ENCODE measurements around the gene SERPINB10.

Gene SERPINB10

GRCh38 chr18:63907664-63908063 lies at the start of gene SERPINB10:
Gene SERPINB10, plus strand, starts transcription at chr18:63907958. Its CDS starts 7,553 bp downstream, at chr18:63915511.
- Histone ChIP-seq H3K4me3 (replicated peaks; ENCODE audit: low read depth, low read length) (no peak within 1 kb of the TSS; the same call in 1 of the 2 replicates), H3K36me3 (ENCODE audit: control insufficient read depth, insufficient read depth, low read length) (no peaks in the 10 kb centered on the region), H3K27me3 (replicated peaks; ENCODE audit: control insufficient read depth, insufficient read depth, low read length) (no peaks in the 10 kb centered on the region)
- no peak for TF ChIP-seq CTCF (IDR thresholded peaks at IDR 0.05; ENCODE audit: insufficient read depth, low read length, poor library complexity, severe bottlenecking)
- DNase-seq (ENCODE audit: extremely low read depth, insufficient read length): peak; percentile 28

DNA sequence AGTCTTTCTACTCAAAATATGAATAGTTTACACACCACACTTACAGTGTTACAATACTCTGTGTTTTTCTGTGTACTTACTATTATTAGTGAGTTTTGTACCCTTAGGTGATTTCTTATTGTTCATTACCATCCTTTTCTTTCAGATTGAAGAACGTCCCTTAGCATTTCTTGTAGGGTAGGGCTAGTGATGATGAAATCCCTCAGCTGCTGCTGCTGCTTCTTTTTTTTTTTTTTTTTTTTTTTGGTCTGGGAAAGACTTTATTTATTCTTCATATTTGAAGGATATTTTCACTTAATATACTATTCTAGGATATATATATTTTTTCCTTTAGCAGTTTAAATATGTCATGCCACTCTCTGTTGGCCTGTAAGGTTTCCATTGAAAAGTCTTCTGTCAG lies 49.3 kb upstream of the SERPINB10 start:
- Histone ChIP-seq H3K27me3 (replicated peaks; ENCODE audit: control insufficient read depth, insufficient read depth, low read length) (no peaks in the 10 kb centered on the region), H3K4me3 (replicated peaks; ENCODE audit: low read depth, low read length) (no peak overlapping the region), H3K36me3 (ENCODE audit: control insufficient read depth, insufficient read depth, low read length) (no peaks in the 10 kb centered on the region)
- no peak for TF ChIP-seq CTCF (IDR thresholded peaks at IDR 0.05; ENCODE audit: insufficient read depth, low read length, poor library complexity, severe bottlenecking)
- no peak for DNase-seq (ENCODE audit: extremely low read depth, insufficient read length)

DNA sequence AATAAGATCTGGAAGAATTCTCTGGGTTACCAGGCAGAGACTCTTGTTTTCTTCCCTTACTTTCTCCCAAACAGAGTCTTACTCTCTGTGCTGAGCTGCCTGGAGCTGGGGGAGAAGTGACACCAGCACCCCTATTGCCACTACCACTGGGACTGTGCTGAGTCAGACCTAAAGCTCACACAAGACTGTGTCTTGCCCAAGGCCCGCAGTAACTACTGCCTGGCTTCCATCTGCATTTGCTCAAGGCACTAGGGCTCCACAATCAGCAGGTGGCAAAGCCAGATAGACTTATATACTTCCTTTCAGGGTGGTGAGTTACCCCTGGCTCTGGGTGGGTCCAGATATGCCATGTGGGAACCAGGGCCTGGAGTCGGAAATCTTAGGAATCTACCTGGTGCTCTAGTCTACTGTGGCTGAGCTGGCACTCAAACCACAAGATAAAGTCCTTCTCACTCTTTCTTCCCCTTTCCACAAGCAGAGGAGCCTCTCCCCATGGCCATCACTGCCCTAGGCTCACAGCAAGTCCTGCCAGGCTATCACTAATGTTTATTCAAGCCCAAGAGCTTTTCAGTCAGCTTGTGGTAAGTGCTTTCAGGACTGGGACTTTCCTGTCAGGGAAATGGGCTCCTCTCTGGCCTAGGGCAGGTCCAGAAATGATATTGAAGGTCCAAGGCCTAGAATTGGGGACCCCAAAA lies 47.8 kb upstream of the SERPINB10 start:
- TF ChIP-seq CTCF (IDR thresholded peaks at IDR 0.05; ENCODE audit: insufficient read depth, low read length, poor library complexity, severe bottlenecking): no peak
- no peak overlapping the region for H3K4me3 ChIP-seq (replicated peaks; ENCODE audit: low read depth, low read length)
- H3K27me3 ChIP-seq (replicated peaks; ENCODE audit: control insufficient read depth, insufficient read depth, low read length): no peaks in the 10 kb centered on the region
- DNase-seq (ENCODE audit: extremely low read depth, insufficient read length): no peak
- no peaks in the 10 kb centered on the region for H3K36me3 ChIP-seq (ENCODE audit: control insufficient read depth, insufficient read depth, low read length)

GRCh38 chr18:63860531-63860930 lies 47.2 kb upstream of the SERPINB10 start:
- TF ChIP-seq CTCF (IDR thresholded peaks at IDR 0.05; ENCODE audit: insufficient read depth, low read length, poor library complexity, severe bottlenecking): no peak
- Histone ChIP-seq H3K4me3 (replicated peaks; ENCODE audit: low read depth, low read length) (no peak overlapping the region), H3K36me3 (ENCODE audit: control insufficient read depth, insufficient read depth, low read length) (no peaks in the 10 kb centered on the region), H3K27me3 (replicated peaks; ENCODE audit: control insufficient read depth, insufficient read depth, low read length) (no peaks in the 10 kb centered on the region)
- no peak for DNase-seq (ENCODE audit: extremely low read depth, insufficient read length)

GRCh38 chr18:63867368-63868125 lies 40.2 kb upstream of the SERPINB10 start:
- no peaks in the 10 kb centered on the region for H3K27me3 ChIP-seq (replicated peaks; ENCODE audit: control insufficient read depth, insufficient read depth, low read length)
- H3K36me3 ChIP-seq (ENCODE audit: control insufficient read depth, insufficient read depth, low read length): no peaks in the 10 kb centered on the region
- no peak for DNase-seq (ENCODE audit: extremely low read depth, insufficient read length)
- no peak overlapping the region for H3K4me3 ChIP-seq (replicated peaks; ENCODE audit: low read depth, low read length)
- no peak for TF ChIP-seq CTCF (IDR thresholded peaks at IDR 0.05; ENCODE audit: insufficient read depth, low read length, poor library complexity, severe bottlenecking)
